Measurements from ENCODE around the gene PLEKHG4B. TPM values are rescaled to one million over a fixed set of nuclear protein-coding genes. Genes with fewer than 3 reads are reported as not detected.

PLEKHG4B gene
- total RNA-seq, 1 experiment from 2014 or later: 0.34 TPM

- no peak for DNase-seq (ENCODE audit: low read depth in 1 of 2, low spot score in 2 of 2)
- H3K27me3 ChIP-seq (replicated peaks): no peaks in the 10 kb centered on the region
- H3K4me1 ChIP-seq (replicated peaks): peaks cover 24% of the 10 kb centered on the region
- H3K9me3 ChIP-seq (replicated peaks): no peaks in the 10 kb centered on the region
- no peak overlapping the region for H3K27ac ChIP-seq
- no peaks in the 10 kb centered on the region for H3K36me3 ChIP-seq
- H3K4me3 ChIP-seq: no peak overlapping the region
Measured at GRCh38 chr5:172421-172820, 80.5 kb downstream of the PLEKHG4B start.

GRCh38 chr5:172841-173251, 80.9 kb downstream of the PLEKHG4B start:
- DNase-seq (ENCODE audit: low read depth in 1 of 2, low spot score in 2 of 2): no peak
- H3K4me1 ChIP-seq (replicated peaks): peaks cover 20% of the 10 kb centered on the region
- H3K27ac ChIP-seq: no peak overlapping the region
- H3K27me3 ChIP-seq (replicated peaks): no peaks in the 10 kb centered on the region
- H3K9me3 ChIP-seq (replicated peaks): no peaks in the 10 kb centered on the region
- no peak overlapping the region for H3K4me3 ChIP-seq
- no peaks in the 10 kb centered on the region for H3K36me3 ChIP-seq

GRCh38 chr5:173392-174290, 81.7 kb downstream of the PLEKHG4B start:
- Histone ChIP-seq H3K4me3 (no peak overlapping the region), H3K9me3 (replicated peaks) (no peaks in the 10 kb centered on the region), H3K27ac (no peak overlapping the region), H3K4me1 (replicated peaks) (peaks cover 12% of the 10 kb centered on the region), H3K27me3 (replicated peaks) (no peaks in the 10 kb centered on the region), H3K36me3 (no peaks in the 10 kb centered on the region)
- no peak for DNase-seq (ENCODE audit: low read depth in 1 of 2, low spot score in 2 of 2)

GRCh38 chr5:174291-174600, 82.3 kb downstream of the PLEKHG4B start:
- H3K9me3 ChIP-seq (replicated peaks): no peaks in the 10 kb centered on the region
- no peaks in the 10 kb centered on the region for H3K36me3 ChIP-seq
- H3K4me1 ChIP-seq (replicated peaks): peaks cover 6% of the 10 kb centered on the region
- no peak overlapping the region for H3K4me3 ChIP-seq
- H3K27ac ChIP-seq: no peak overlapping the region
- no peak for DNase-seq (ENCODE audit: low read depth in 1 of 2, low spot score in 2 of 2)
- H3K27me3 ChIP-seq (replicated peaks): no peaks in the 10 kb centered on the region

GRCh38 chr5:174876-175465, 83.0 kb downstream of the PLEKHG4B start:
- no peak overlapping the region for H3K27ac ChIP-seq
- no peaks in the 10 kb centered on the region for H3K9me3 ChIP-seq (replicated peaks)
- H3K4me1 ChIP-seq (replicated peaks): no peaks in the 10 kb centered on the region
- H3K27me3 ChIP-seq (replicated peaks): no peaks in the 10 kb centered on the region
- DNase-seq (ENCODE audit: low read depth in 1 of 2, low spot score in 2 of 2): no peak
- H3K36me3 ChIP-seq: no peaks in the 10 kb centered on the region
- no peak overlapping the region for H3K4me3 ChIP-seq

- no peak overlapping the region for H3K27ac ChIP-seq
- no peaks in the 10 kb centered on the region for H3K4me1 ChIP-seq (replicated peaks)
- DNase-seq (ENCODE audit: low read depth in 1 of 2, low spot score in 2 of 2): no peak
- no peaks in the 10 kb centered on the region for H3K36me3 ChIP-seq
- H3K27me3 ChIP-seq (replicated peaks): no peaks in the 10 kb centered on the region
- no peaks in the 10 kb centered on the region for H3K9me3 ChIP-seq (replicated peaks)
- H3K4me3 ChIP-seq: no peak overlapping the region
Measured at GRCh38 chr5:176296-176823, 84.4 kb downstream of the PLEKHG4B start.

GRCh38 chr5:178110-178509, 86.1 kb downstream of the PLEKHG4B start:
- Histone ChIP-seq H3K36me3 (no peaks in the 10 kb centered on the region), H3K4me1 (replicated peaks) (no peaks in the 10 kb centered on the region), H3K27me3 (replicated peaks) (no peaks in the 10 kb centered on the region), H3K4me3 (no peak overlapping the region), H3K9me3 (replicated peaks) (no peaks in the 10 kb centered on the region), H3K27ac (no peak overlapping the region)
- no peak for DNase-seq (ENCODE audit: low read depth in 1 of 2, low spot score in 2 of 2)

GRCh38 chr5:179401-179800, 87.4 kb downstream of the PLEKHG4B start:
- Histone ChIP-seq H3K4me3 (no peak overlapping the region), H3K4me1 (replicated peaks) (no peaks in the 10 kb centered on the region), H3K27ac (no peak overlapping the region), H3K9me3 (replicated peaks) (no peaks in the 10 kb centered on the region), H3K27me3 (replicated peaks) (no peaks in the 10 kb centered on the region; the same call in 1 of the 2 replicates), H3K36me3 (no peaks in the 10 kb centered on the region)
- DNase-seq (ENCODE audit: low read depth in 1 of 2, low spot score in 2 of 2): no peak

GRCh38 chr5:180286-180918, 88.4 kb downstream of the PLEKHG4B start:
- Histone ChIP-seq H3K27ac (no peak overlapping the region), H3K4me1 (replicated peaks) (no peaks in the 10 kb centered on the region), H3K36me3 (no peaks in the 10 kb centered on the region), H3K9me3 (replicated peaks) (no peaks in the 10 kb centered on the region), H3K4me3 (no peak overlapping the region), H3K27me3 (replicated peaks) (no peaks in the 10 kb centered on the region; the same call in 1 of the 2 replicates)
- DNase-seq (ENCODE audit: low read depth in 1 of 2, low spot score in 2 of 2): no peak

- Histone ChIP-seq H3K27ac (no peak overlapping the region), H3K4me3 (no peak overlapping the region), H3K36me3 (no peaks in the 10 kb centered on the region), H3K9me3 (replicated peaks) (no peaks in the 10 kb centered on the region), H3K4me1 (replicated peaks) (no peaks in the 10 kb centered on the region), H3K27me3 (replicated peaks) (no peaks in the 10 kb centered on the region; the same call in 1 of the 2 replicates)
- DNase-seq (ENCODE audit: low read depth in 1 of 2, low spot score in 2 of 2): no peak
Measured at GRCh38 chr5:181160-181559, 89.2 kb downstream of the PLEKHG4B start.

- H3K4me1 ChIP-seq (replicated peaks): no peaks in the 10 kb centered on the region
- DNase-seq (ENCODE audit: low read depth in 1 of 2, low spot score in 2 of 2): no peak
- no peak overlapping the region for H3K27ac ChIP-seq
- no peak overlapping the region for H3K4me3 ChIP-seq
- no peaks in the 10 kb centered on the region; the same call in 1 of the 2 replicates for H3K27me3 ChIP-seq (replicated peaks)
- no peaks in the 10 kb centered on the region for H3K36me3 ChIP-seq
- no peaks in the 10 kb centered on the region for H3K9me3 ChIP-seq (replicated peaks)
Measured at GRCh38 chr5:181566-181965, 89.6 kb downstream of the PLEKHG4B start.

- no peak overlapping the region for H3K27ac ChIP-seq
- no peak overlapping the region for H3K4me3 ChIP-seq
- no peak for DNase-seq (ENCODE audit: low read depth in 1 of 2, low spot score in 2 of 2)
- no peaks in the 10 kb centered on the region for H3K4me1 ChIP-seq (replicated peaks)
- no peaks in the 10 kb centered on the region; the same call in 1 of the 2 replicates for H3K27me3 ChIP-seq (replicated peaks)
- H3K9me3 ChIP-seq (replicated peaks): no peaks in the 10 kb centered on the region
- H3K36me3 ChIP-seq: no peaks in the 10 kb centered on the region
Measured at GRCh38 chr5:182126-182525, 90.2 kb downstream of the PLEKHG4B start.

- no peak for DNase-seq (ENCODE audit: low read depth in 1 of 2, low spot score in 2 of 2)
- Histone ChIP-seq H3K27me3 (replicated peaks) (no peaks in the 10 kb centered on the region; the same call in 1 of the 2 replicates), H3K4me1 (replicated peaks) (peaks cover 5% of the 10 kb centered on the region; the same call in 1 of the 2 replicates), H3K9me3 (replicated peaks) (no peaks in the 10 kb centered on the region), H3K36me3 (no peaks in the 10 kb centered on the region), H3K4me3 (no peak overlapping the region), H3K27ac (no peak overlapping the region)
Measured at GRCh38 chr5:184471-184870, 92.5 kb downstream of the PLEKHG4B start.
